ENCODE data around the gene CPTP.

CPTP gene

GRCh38 chr1:1335792-1336248 lies 11.2 kb downstream of the CPTP start:
- no peak for DNase-seq (ENCODE audit: low spot score)

- DNase-seq (ENCODE audit: low spot score), result no peak
These were observed 11.8 kb downstream of the CPTP start for GRCh38 chr1:1336446-1336845.

DNA sequence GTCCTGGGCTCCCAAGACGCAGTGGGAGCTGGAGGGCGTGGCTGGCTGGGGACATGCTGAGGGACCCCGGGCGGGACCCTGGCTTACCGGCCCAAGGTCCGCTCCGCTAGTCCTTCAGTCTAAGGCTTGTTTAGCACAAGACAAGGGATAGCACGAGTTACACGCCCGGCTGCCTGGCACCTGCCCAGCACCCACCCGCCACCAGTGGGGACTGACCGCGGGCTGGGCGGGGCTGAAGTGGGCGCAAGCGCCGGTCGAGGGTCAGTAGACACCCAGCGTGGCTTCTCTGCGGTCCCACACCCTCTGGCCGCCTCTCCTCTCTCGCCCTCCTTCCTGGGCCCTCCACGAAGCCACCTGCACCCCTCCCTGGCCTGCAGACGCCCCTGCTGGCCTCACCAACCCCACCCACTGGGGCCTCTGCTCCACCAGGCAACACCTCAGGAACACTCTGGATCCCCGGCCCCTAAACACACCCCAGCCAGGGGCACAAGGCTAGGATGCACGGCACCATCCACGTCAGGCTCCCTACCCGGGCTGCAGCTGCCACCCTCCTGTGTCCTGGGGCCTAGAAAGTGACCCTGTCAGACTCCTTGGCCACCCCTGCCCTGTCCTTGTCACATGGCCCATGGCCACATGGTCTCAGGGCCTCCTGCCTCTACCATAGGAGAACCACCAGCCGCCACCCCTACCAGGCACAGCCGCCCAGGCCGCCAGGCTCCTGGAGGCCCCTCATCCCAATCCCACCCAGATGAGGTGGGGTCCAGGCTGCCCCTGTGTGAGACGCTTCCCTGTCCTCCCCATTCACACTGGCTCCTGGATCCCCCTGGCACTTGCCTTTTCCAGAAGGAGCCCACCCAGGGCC lies 12.6 kb downstream of the CPTP start:
- DNase-seq (ENCODE audit: low spot score), result no peak

DNA sequence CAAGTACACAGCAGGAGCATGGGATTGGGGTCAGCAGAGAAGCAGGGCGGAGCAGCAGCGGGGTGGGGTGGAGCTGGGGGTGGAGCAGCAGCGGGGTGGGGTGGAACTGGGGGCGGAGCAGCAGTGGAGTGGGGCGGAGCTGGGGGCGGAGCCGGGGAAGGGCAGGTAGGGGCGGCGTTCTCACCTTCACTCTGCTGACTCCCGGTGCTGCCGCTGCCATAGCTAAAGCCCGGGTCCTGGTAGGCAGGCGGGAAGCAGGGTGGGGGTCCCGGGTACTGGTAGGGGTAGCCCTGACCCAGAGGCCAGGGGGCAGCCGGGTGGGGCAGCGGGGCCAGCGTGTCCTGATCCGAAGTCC lies 13.2 kb downstream of the CPTP start:
- no peak for DNase-seq (ENCODE audit: low spot score)

GRCh38 chr1:1338278-1338677 lies 13.7 kb downstream of the CPTP start:
- DNase-seq (ENCODE audit: low spot score), result no peak

DNA sequence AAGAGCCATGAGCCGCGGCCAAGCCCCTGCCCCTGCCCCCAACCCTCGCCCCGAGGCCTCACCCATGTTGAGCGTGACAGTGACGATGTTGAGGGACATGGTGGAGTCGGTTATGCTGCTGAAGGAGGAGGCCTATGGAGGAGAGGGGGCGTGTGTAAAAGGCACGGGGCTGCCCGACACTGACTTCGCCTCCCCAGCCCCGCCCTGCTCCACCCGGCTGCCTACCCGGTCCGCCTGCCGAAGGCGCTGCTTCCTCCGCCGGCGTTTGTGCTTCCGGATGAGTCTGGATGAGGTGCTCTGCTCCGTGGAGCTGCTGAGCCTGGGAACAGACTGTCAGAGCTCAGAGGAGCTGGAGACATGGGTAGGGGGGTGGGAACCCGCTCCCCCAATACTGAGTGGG lies 15.6 kb downstream of the CPTP start:
- no peak for DNase-seq (ENCODE audit: low spot score)

GRCh38 chr1:1340791-1341548 lies 16.4 kb downstream of the CPTP start:
- no peak for DNase-seq (ENCODE audit: low spot score)

DNA sequence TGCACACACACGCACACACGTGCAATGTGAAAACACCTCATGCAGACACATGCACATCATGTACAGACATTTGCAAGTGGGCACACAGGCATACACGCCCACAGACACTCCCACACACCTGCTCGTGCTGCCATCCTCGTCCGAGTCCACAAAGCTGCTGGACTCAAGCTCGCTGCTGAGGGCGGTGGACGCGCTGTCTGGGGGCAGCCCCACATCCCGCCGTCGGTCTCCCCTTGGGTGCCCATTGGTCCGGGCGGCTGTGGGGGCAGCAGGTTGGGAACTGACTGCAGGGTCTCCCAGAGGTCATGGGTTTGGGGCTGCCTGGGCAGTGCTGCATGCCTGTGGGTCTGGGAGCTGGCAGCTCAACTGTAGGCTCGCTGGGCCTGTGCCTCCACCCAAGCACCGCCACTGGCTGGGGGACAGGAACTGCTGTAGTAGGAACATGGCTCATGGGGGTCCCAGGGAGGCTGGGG lies 17.0 kb downstream of the CPTP start:
- DNase-seq (ENCODE audit: low spot score), result no peak

DNA sequence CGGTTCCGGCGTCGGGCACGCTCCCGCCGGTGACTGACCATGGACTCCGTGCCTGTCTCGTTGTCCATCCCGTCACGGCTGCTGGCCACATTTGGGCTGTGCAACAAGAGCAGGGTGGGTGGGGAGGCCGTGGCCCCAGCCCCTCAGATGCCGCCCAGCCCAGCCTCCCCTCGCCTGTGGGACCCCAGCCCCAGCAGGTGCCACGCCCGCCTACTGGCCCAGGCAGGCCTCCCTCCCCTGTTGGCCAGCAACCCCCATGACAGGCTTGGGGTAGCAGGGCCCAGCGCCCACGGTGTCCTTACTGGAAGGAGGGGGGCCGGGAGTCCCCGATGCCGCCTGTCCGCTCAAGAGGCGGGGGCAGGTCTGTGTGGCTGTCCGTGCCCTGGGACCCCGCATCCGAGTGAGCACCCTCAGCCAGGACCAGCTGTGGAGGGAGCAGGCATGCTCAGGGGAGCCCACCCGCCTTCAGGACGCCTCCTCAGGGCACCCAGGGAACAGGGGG lies 17.5 kb downstream of the CPTP start:
- DNase-seq (ENCODE audit: low spot score), result no peak

DNA sequence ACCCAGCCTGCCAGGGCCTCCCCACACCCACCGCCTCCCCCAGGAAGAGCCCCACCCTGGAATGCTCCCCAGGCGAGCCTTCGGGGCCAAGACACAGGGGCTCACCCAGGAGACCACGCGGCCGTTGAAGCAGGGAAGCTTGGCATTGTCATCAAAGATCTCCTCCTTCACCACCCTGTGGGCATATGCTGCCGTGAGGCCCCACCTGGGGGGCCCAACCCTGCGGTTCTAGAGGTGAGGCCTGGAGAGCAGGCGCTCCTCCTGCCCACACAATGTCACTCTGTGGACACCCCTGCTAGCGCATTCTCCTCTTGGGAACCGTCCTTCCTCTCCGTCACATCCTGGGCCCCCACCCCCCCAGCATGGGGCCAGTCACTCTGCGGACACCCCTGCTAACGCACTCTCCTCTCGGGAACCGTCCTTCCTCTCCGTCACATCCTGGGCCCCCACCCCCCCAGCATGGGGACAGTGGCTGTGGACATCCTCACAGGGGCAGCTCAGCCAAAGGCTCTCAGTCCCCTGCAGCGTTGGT lies 18.0 kb downstream of the CPTP start:
- DNase-seq (ENCODE audit: low spot score), result no peak

DNA sequence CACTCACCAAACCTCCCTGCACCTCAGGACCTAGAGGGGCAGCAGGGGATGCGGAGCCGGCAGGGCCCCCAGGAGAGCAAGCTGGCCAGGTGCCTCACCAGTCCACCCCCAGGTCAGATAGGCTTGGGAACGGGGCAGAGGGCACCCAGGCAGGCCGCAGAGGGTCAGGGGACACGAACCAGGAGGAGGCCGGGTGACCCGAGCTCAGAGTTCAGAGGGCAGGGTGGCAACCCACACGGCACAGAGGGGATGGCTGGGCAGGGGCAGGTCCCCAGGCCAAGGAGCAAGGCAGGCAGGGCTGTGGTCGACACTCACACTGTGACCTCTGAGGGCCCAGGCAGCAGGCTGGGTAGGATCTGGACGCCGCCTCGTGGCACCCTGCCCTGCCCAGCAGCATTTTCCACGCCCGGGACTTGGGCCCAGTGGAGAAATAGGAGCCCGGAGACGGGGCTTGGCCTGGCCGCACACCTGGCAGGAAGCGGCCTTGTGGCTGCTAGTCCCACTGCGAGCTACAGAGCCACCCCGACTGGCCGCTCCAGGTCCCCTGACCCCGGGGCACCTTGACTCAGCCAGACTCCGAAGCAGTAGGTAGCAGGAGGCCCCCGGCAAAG lies 19.3 kb downstream of the CPTP start:
- no peak for DNase-seq (ENCODE audit: low spot score)

GRCh38 chr1:1344655-1345361 lies 20.2 kb downstream of the CPTP start:
- DNase-seq (ENCODE audit: low spot score), result peak; percentile 52

GRCh38 chr1:1345384-1345783 lies 20.8 kb downstream of the CPTP start:
- DNase-seq (ENCODE audit: low spot score), result no peak

GRCh38 chr1:1345860-1346500 lies 21.4 kb downstream of the CPTP start:
- DNase-seq (ENCODE audit: low spot score), result no peak

GRCh38 chr1:1346501-1346890 lies 21.9 kb downstream of the CPTP start:
- no peak for DNase-seq (ENCODE audit: low spot score)

GRCh38 chr1:1347026-1347595 lies 22.5 kb downstream of the CPTP start:
- DNase-seq (ENCODE audit: low spot score), result no peak

GRCh38 chr1:1347663-1348419 lies 23.2 kb downstream of the CPTP start:
- DNase-seq (ENCODE audit: low spot score), result peak; percentile 39

GRCh38 chr1:1348420-1349255 lies 24.0 kb downstream of the CPTP start:
- DNase-seq (ENCODE audit: low spot score), result no peak
